ENCODE data around the gene OR5F1.

The OR5F1 gene

GRCh38 chr11:55994525-55994924 is at the start of gene OR5F1:
Gene OR5F1, minus strand, starts transcription at chr11:55994625. Its CDS starts 0 bp downstream, at chr11:55994625.
- no peak for DNase-seq

- DNase-seq, result no peak
These were observed 32.9 kb upstream of the OR5F1 start, which contains the start of gene OR5AS1 for GRCh38 chr11:56027354-56027753. Gene OR5AS1, plus strand, starts transcription at chr11:56027654. Its CDS starts 2,765 bp downstream, at chr11:56030419.

GRCh38 chr11:56013805-56014204 is 19.4 kb upstream of the OR5F1 start:
- no peak for DNase-seq

GRCh38 chr11:56010716-56011115 is 16.3 kb upstream of the OR5F1 start:
- no peak for DNase-seq

GRCh38 chr11:55970935-55971334 is 23.5 kb downstream of the OR5F1 start:
- DNase-seq, result no peak

GRCh38 chr11:55969845-55970244 is 24.6 kb downstream of the OR5F1 start, which contains the start of gene OR10AG1:
Gene OR10AG1, minus strand, starts transcription at chr11:55969945. Its CDS starts 38 bp downstream, at chr11:55969907.
- DNase-seq, result no peak

GRCh38 chr11:55967914-55968313 is 26.5 kb downstream of the OR5F1 start:
- DNase-seq, result no peak

- no peak for DNase-seq
These were observed 28.0 kb downstream of the OR5F1 start for GRCh38 chr11:55966391-55966790.

- no peak for DNase-seq
These were observed 37.9 kb downstream of the OR5F1 start for GRCh38 chr11:55956521-55956920.

- DNase-seq, result no peak
These were observed 45.1 kb downstream of the OR5F1 start for GRCh38 chr11:55949330-55949729.

Measured in COR-L47 (cell line).